ENCODE measurements around the gene LBP.
A peak's percentile ranks its signal among the peaks of the same experiment; 100 is the strongest.
"Not testable (repeated sequence)": the region's sequence is repeated elsewhere in the genome, so short reads cannot be mapped to it uniquely, and the experiment has no call there.

The LBP gene

GRCh38 chr20:38404016-38404415 is 57.7 kb downstream of the LBP start:
- H3K4me3 ChIP-seq (ENCODE audit: low read length): no peak overlapping the region
- no peak for TF ChIP-seq CTCF (conservative IDR thresholded peaks at IDR 0.05; ENCODE audit: low read length)
- DNase-seq (ENCODE audit: low read depth): no peak

- no peak for TF ChIP-seq CTCF (conservative IDR thresholded peaks at IDR 0.05; ENCODE audit: low read length)
- no peak for DNase-seq (ENCODE audit: low read depth)
- no peak overlapping the region for H3K4me3 ChIP-seq (ENCODE audit: low read length)
Observed at GRCh38 chr20:38405132-38405531, 58.9 kb downstream of the LBP start.

GRCh38 chr20:38406476-38406875 is 60.2 kb downstream of the LBP start:
- no peak overlapping the region for H3K4me3 ChIP-seq (ENCODE audit: low read length)
- no peak for TF ChIP-seq CTCF (conservative IDR thresholded peaks at IDR 0.05; ENCODE audit: low read length)
- no peak for DNase-seq (ENCODE audit: low read depth)

- no peak for TF ChIP-seq CTCF (conservative IDR thresholded peaks at IDR 0.05; ENCODE audit: low read length)
- H3K4me3 ChIP-seq (ENCODE audit: low read length): no peak overlapping the region
Observed at GRCh38 chr20:38407321-38407720, 61.0 kb downstream of the LBP start.

GRCh38 chr20:38407822-38408221 is 61.5 kb downstream of the LBP start:
- not testable (repeated sequence) for DNase-seq (ENCODE audit: low read depth); H3K4me3 ChIP-seq (ENCODE audit: low read length)

More at GRCh38 chr20:38407321-38407720, 61.0 kb downstream of the LBP start:
- no peak for DNase-seq (ENCODE audit: low read depth)

GRCh38 chr20:38412877-38413577 is 66.7 kb downstream of the LBP start:
- peak; percentile 60 for DNase-seq (ENCODE audit: low read depth)
- no peak overlapping the region for H3K4me3 ChIP-seq (ENCODE audit: low read length)
- TF ChIP-seq CTCF (conservative IDR thresholded peaks at IDR 0.05; ENCODE audit: low read length): no peak

- DNase-seq (ENCODE audit: low read depth): no peak
- no peak overlapping the region for H3K4me3 ChIP-seq (ENCODE audit: low read length)
- TF ChIP-seq CTCF (conservative IDR thresholded peaks at IDR 0.05; ENCODE audit: low read length): no peak
Observed at GRCh38 chr20:38414769-38415450, 68.6 kb downstream of the LBP start.
